Measurements from ENCODE around the gene PTPRR. TPM values are rescaled to one million over a fixed set of nuclear protein-coding genes. Genes with fewer than 3 reads are reported as not detected.

The PTPRR gene
- total RNA-seq, 4 donors from 2014 or later, result 0.57 to 2.1 (median 0.84) TPM

DNA sequence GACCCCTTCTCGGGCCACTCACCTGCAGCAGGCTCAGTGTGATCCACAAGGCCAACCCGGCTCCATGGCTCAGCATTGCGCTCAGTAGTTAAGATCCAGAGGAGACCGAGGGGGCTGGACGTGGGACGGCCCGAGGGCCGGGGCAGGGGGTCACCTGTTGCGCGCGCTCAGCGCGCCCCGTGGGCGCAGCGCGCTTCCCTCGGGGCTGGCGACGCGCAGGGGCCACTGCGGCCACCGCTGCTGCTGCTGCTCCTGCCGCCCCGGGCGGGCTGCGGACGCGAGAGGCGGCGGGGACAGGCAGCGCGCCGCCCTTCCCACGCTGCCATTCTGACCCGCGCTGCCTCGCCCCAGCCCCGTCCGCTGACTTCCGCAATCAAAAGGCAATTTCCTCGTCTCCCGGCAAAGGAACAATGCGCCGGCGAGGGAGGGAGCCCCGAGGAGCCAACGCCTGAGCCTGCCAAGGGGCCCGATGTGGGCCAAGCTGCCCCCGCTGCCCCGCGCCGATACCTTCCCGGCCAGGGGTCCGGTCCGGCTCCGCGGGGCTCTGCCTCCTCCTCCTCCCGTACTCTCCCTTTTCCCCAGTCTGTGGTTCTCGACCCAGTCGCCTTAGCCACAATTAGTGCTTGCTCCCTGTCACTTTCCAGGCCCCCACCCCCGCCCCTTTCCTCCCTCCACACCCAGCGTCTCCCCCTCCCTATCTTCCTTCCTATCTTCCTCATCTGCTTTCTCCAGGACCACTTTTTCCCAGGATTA, 310.6 kb downstream of the PTPRR start:
- H3K4me3 ChIP-seq, result peak overlapping the region; percentile 53 to 61 (median 54)
- no peaks in the 10 kb centered on the region for H3K9me3 ChIP-seq
- peaks cover 0 to 4% (median 0%) of the 10 kb centered on the region in 4 donors for H3K36me3 ChIP-seq
- H3K4me1 ChIP-seq, result peaks cover 4 to 16% (median 13%) of the 10 kb centered on the region in 4 donors
- TF ChIP-seq EP300 (IDR thresholded peaks at IDR 0.05) (no peak), POLR2A (IDR thresholded peaks at IDR 0.05; ENCODE audit: low read depth) (no peak), POLR2AphosphoS5 (IDR thresholded peaks at IDR 0.05) (peak; percentile 60 to 69)
- TF ChIP-seq, protein P1, sequence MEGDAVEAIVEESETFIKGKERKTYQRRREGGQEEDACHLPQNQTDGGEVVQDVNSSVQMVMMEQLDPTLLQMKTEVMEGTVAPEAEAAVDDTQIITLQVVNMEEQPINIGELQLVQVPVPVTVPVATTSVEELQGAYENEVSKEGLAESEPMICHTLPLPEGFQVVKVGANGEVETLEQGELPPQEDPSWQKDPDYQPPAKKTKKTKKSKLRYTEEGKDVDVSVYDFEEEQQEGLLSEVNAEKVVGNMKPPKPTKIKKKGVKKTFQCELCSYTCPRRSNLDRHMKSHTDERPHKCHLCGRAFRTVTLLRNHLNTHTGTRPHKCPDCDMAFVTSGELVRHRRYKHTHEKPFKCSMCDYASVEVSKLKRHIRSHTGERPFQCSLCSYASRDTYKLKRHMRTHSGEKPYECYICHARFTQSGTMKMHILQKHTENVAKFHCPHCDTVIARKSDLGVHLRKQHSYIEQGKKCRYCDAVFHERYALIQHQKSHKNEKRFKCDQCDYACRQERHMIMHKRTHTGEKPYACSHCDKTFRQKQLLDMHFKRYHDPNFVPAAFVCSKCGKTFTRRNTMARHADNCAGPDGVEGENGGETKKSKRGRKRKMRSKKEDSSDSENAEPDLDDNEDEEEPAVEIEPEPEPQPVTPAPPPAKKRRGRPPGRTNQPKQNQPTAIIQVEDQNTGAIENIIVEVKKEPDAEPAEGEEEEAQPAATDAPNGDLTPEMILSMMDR (IDR thresholded peaks at IDR 0.05), result no peak
- intact Hi-C loops (cut with DNase I), result no loop called here
- peak overlapping the region; percentile 39 to 68 (median 60) for H3K27ac ChIP-seq (replicated peaks in 1 of 4)
- 2% methylated on average over 35 of the region's 63 CpGs for WGBS
- H3K27me3 ChIP-seq, result peaks cover 0 to 26% (median 0%) of the 10 kb centered on the region in 4 donors
- no peak for DNase-seq (ENCODE audit: extremely low spot score)

DNA sequence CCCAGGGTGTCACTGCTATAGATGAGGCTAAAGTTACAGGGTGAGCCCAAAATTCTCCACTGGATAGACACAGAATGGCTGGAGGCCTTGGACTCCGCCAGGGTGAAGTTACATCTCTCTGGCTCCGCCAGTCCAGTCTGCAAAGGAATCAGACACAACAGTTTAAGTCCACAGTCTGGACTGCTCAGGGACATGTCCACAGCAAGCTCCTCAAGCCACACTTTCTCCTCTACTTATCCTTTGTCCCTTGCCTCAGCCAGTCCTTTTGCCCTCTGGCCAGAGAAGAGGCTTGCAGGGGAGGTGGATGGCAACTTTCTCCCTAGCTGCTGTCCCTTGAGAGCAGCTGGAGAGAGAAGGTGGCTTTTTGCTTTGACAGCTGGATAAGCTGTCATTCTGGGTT, 311.3 kb downstream of the PTPRR start:
- intact Hi-C loops (cut with DNase I), result no loop called here
- no peak for TF ChIP-seq POLR2A (IDR thresholded peaks at IDR 0.05; ENCODE audit: low read depth)
- peak in 1 of 2 donors; percentile 8 for TF ChIP-seq POLR2AphosphoS5 (IDR thresholded peaks at IDR 0.05)

DNA sequence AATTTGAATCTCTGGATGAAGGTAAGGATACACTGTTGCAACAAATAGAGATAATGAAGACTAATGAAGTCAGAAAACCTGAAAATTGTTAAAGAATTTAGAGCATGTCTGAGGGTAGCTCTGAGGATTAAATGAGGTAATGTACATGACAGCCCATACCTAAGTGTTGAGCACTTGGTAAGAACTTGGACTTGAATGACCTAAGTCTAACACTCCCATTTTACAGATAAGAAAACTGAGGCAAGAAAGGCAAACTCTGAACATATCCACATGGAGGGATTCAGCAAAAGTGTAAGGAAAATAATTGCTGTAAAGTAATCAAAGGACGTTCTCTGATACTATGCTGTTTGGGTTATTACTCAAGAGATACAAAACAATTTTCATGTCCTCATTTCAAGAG, 312.4 kb downstream of the PTPRR start:
- peak overlapping the region in 2 of 4 donors; percentile 39 to 55 for H3K27ac ChIP-seq (replicated peaks in 1 of 4)
- no peak for DNase-seq (ENCODE audit: extremely low spot score)
- H3K4me3 ChIP-seq, result peak overlapping the region; percentile 53 to 61 (median 54)
- intact Hi-C loops (cut with DNase I), result no loop called here
- WGBS, result 66% methylated on average over 1 of the region's 1 CpG
- H3K36me3 ChIP-seq, result peaks cover 0 to 9% (median 2%) of the 10 kb centered on the region in 4 donors
- H3K4me1 ChIP-seq, result peaks cover 4 to 16% (median 13%) of the 10 kb centered on the region in 4 donors
- TF ChIP-seq POLR2AphosphoS5 (IDR thresholded peaks at IDR 0.05), result no peak
- TF ChIP-seq EP300 (IDR thresholded peaks at IDR 0.05), result no peak
- TF ChIP-seq POLR2A (IDR thresholded peaks at IDR 0.05; ENCODE audit: low read depth), result no peak
- TF ChIP-seq, protein P1 (IDR thresholded peaks at IDR 0.05), result no peak
- H3K27me3 ChIP-seq, result peaks cover 0 to 37% (median 0%) of the 10 kb centered on the region in 4 donors
- peaks cover 0 to 4% (median 0%) of the 10 kb centered on the region in 4 donors for H3K9me3 ChIP-seq

More for the DNA sequence above, 311.3 kb downstream of the PTPRR start:
- Histone ChIP-seq H3K36me3 (peaks cover 0 to 4% (median 0%) of the 10 kb centered on the region in 4 donors), H3K27ac (replicated peaks in 1 of 4) (peak overlapping the region; percentile 39 to 68 (median 60)), H3K4me1 (peaks cover 4 to 16% (median 13%) of the 10 kb centered on the region in 4 donors), H3K9me3 (peaks cover 0 to 4% (median 0%) of the 10 kb centered on the region in 4 donors), H3K27me3 (peaks cover 0 to 33% (median 0%) of the 10 kb centered on the region in 4 donors), H3K4me3 (peak overlapping the region; percentile 53 to 61 (median 54))
- no peak for DNase-seq (ENCODE audit: extremely low spot score)
- no CpG with 5 or more reads among the region's 2 CpGs for WGBS

DNA sequence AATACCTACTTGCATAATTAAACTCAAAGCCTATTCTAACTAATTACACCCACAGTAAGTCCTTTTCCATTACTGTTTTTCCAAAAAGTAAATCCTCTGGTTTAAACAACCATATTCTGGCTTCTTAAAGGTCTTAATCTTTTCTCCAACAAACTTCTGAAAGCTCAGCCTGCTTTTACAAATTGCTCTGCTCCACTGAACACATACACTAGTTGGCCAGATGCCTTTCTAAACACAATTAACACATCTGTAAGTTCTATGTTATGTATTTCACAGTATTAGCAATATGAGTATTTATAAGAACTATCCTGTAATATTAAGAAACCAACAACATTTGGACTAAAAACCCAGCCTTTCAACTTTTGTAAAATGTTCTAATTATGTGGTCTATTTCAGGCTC, 313.4 kb downstream of the PTPRR start:
- TF ChIP-seq EP300 (IDR thresholded peaks at IDR 0.05) (no peak), POLR2AphosphoS5 (IDR thresholded peaks at IDR 0.05) (no peak), POLR2A (IDR thresholded peaks at IDR 0.05; ENCODE audit: low read depth) (no peak)
- TF ChIP-seq, protein P1 (IDR thresholded peaks at IDR 0.05), result no peak
- Histone ChIP-seq H3K4me1 (peaks cover 4 to 16% (median 13%) of the 10 kb centered on the region in 4 donors), H3K36me3 (peaks cover 0 to 9% (median 2%) of the 10 kb centered on the region in 4 donors), H3K9me3 (peaks cover 0 to 4% (median 0%) of the 10 kb centered on the region in 4 donors), H3K27me3 (peaks cover 0 to 37% (median 0%) of the 10 kb centered on the region in 4 donors), H3K4me3 (peak overlapping the region; percentile 53 to 61 (median 54)), H3K27ac (replicated peaks in 1 of 4) (no peak overlapping the region)
- DNase-seq (ENCODE audit: extremely low spot score), result no peak
- intact Hi-C loops (cut with DNase I), result no loop called here

DNA sequence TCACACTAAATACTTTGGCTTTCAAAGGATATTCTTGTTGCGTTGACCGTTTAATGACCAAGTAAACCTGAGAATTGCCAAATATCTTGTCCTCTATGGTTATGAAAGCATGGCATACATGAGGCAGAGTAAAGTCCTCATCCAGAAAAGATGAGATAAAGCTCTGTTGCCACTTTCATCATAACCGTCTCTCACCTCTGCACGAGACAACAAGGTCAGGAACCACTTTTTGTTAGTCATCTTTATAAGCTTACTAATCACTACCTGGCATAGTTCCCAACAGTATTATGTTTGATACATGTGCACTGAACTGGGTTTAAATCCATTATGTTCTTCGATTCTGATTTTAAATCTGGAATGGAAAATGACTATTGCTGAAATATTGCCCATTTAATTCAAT, 314.6 kb downstream of the PTPRR start:
- DNase-seq (ENCODE audit: extremely low spot score), result no peak
- peaks cover 0 to 9% (median 2%) of the 10 kb centered on the region in 4 donors for H3K36me3 ChIP-seq
- WGBS, result 77% methylated on average over 5 of the region's 5 CpGs
- intact Hi-C loops (cut with DNase I), result no loop called here
- peaks cover 4 to 16% (median 13%) of the 10 kb centered on the region in 4 donors for H3K4me1 ChIP-seq
- TF ChIP-seq POLR2A (IDR thresholded peaks at IDR 0.05; ENCODE audit: low read depth) (no peak), POLR2AphosphoS5 (IDR thresholded peaks at IDR 0.05) (no peak), EP300 (IDR thresholded peaks at IDR 0.05) (no peak)
- TF ChIP-seq, protein P1 (IDR thresholded peaks at IDR 0.05), result no peak
- H3K4me3 ChIP-seq, result peak overlapping the region; percentile 8 to 56 (median 53)
- H3K27me3 ChIP-seq, result peaks cover 0 to 37% (median 0%) of the 10 kb centered on the region in 4 donors
- no peak overlapping the region for H3K27ac ChIP-seq (replicated peaks in 1 of 4)
- H3K9me3 ChIP-seq, result peaks cover 0 to 4% (median 0%) of the 10 kb centered on the region in 4 donors

Measured in esophagus muscularis mucosa (tissue), 4 donors.